Measurements from ENCODE around the gene MRPL34. TPM values are rescaled to one million over a fixed set of nuclear protein-coding genes. Genes with fewer than 3 reads are reported as not detected.

Gene MRPL34
- total and polyA plus RNA-seq, 7 donors: 105 to 558 (median 217) TPM

DNA sequence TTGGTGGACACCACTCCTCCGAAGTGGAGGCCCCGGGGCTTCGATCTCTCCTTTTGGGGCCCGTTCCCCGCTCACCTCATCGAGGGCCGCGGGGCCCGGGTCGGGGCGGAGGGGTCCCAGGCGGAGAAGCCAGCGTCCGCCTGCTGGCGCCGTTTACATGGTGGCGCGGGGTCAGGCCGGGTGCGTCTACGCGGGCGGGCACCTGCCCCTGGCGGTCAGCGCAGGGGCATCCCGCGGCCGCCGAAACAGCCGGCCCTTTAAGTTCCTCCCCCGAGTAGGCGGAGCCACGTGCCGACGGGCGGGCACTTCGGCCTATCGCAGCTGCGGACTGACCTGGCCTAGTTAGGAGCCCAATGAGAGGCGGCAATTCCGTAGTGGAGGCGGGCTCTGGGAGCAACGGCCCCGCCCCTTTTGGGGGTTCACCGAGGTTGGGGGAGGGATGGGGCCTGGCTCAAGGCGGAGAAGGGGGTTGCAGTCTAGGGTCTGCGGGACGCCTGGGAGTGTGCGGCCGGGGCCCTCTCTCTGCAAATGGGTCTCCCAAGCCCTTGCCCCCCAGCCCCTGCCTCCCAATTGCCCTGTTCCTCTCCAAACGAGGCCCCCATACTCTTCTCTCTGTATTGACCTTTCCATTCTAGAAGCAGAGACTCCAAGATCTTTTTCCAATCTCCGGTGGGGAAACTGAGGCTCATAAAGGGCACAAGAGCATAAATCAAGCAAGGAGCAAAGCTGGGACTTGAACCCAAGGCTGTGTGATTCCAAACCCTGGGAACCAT, 2.3 kb upstream of the MRPL34 start, which contains the start of gene ABHD8:
Gene ABHD8 (minus strand): TSS at position 259 of the 773 bp plus-strand sequence. CDS start 1,809 bp downstream, outside the sequence.
- DNase-seq: peak; percentile 97 to 99
- intact Hi-C loops (cut with DNase I): no loop called here
- peaks cover 32% of the 10 kb centered on the region for H3K4me1 ChIP-seq
- peak; percentile 84 to 88 (median 84) for ATAC-seq
- H3K27ac ChIP-seq: peak within 1 kb of the TSS; percentile 86
- no peaks in the 10 kb centered on the region for H3K27me3 ChIP-seq (ENCODE audit: insufficient read depth in 3 of 3, low read length in 2 of 3)
- H3K4me3 ChIP-seq: peak within 1 kb of the TSS; percentile 93
- H3K36me3 ChIP-seq (ENCODE audit: insufficient read depth in 1 of 2, low read depth in 1 of 2): peaks cover 0 to 8% of the 10 kb centered on the region in 2 donors
- TF ChIP-seq, protein P1, sequence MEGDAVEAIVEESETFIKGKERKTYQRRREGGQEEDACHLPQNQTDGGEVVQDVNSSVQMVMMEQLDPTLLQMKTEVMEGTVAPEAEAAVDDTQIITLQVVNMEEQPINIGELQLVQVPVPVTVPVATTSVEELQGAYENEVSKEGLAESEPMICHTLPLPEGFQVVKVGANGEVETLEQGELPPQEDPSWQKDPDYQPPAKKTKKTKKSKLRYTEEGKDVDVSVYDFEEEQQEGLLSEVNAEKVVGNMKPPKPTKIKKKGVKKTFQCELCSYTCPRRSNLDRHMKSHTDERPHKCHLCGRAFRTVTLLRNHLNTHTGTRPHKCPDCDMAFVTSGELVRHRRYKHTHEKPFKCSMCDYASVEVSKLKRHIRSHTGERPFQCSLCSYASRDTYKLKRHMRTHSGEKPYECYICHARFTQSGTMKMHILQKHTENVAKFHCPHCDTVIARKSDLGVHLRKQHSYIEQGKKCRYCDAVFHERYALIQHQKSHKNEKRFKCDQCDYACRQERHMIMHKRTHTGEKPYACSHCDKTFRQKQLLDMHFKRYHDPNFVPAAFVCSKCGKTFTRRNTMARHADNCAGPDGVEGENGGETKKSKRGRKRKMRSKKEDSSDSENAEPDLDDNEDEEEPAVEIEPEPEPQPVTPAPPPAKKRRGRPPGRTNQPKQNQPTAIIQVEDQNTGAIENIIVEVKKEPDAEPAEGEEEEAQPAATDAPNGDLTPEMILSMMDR (IDR thresholded peaks at IDR 0.05): peak; percentile 60
- H3K9me3 ChIP-seq: peaks cover 1% of the 10 kb centered on the region
- WGBS, 3 donors: 1 to 2% (median 1%) methylated on average over 49 to 52 of the region's 52 CpGs

DNA sequence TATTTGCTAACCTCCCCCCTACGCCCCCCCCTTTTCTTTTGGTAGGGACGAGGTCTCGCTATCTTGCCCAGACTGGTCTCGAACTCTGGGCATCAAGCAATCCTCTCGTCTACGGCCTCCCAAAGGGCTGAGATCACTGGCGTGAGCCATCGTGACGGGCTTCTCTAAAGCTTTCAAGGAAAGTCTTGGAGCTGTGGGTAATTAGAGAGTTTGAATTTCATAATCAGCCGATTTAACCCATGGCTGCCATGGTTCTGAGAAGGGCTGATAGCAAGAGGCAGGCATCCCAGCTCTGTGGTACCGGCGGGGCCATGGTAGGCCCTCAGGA, 1.8 kb upstream of the MRPL34 start:
- intact Hi-C loops (cut with DNase I): no loop called here
- no peaks in the 10 kb centered on the region for H3K9me3 ChIP-seq
- WGBS, 3 donors: 33 to 48% (median 48%) methylated on average over 12 of the region's 12 CpGs
- TF ChIP-seq, protein P1 (IDR thresholded peaks at IDR 0.05): no peak
- H3K36me3 ChIP-seq (ENCODE audit: insufficient read depth in 1 of 2, low read depth in 1 of 2): peaks cover 0 to 7% of the 10 kb centered on the region in 2 donors
- peak overlapping the region; percentile 93 for H3K4me3 ChIP-seq
- no peaks in the 10 kb centered on the region for H3K27me3 ChIP-seq (ENCODE audit: insufficient read depth in 3 of 3, low read length in 2 of 3)
- peaks cover 32% of the 10 kb centered on the region for H3K4me1 ChIP-seq
- ATAC-seq: peak in 1 of 4 donors; percentile 5
- H3K27ac ChIP-seq: peak overlapping the region; percentile 86
- no peak for DNase-seq

DNA sequence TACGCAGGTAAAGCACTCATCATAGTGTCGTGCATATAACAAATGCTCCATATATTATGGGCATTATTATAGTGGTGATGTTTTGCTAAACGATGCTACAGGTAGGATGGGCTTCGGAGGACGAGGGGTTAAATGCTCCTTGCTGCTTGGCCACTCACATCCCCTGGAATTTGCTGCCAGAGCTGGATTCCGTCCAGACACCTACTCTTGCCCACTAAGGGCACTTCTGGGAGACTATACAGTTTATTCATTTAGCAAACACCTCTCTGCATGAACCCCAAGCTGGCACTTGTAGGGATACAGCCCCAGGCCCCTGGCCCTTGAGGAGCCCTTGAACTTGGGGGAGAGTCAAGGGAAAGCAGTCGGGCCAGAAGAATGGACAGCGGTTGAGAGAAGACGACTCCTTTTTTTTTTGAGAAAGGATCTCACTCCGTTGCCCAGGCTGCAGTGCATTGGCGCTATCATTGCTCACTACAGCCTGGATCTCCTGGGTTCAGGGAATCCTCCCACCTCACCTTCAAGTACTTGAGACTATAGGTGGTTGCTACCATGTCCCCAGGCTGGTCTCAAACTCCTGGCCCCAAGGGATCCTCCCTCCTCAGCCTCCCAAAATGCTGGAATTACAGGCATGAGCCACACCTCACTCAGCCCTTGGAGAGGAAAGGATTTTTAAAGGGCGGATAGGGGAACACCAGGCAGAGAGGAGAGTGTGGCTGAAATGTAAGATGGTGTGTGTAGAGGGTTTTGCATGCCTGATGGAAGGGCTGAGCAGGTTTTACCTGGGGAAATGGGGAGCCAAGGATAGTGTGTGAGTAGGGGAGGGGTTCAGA, 1.1 kb upstream of the MRPL34 start:
- ATAC-seq: no peak
- TF ChIP-seq, protein P1 (IDR thresholded peaks at IDR 0.05): no peak
- H3K27me3 ChIP-seq (ENCODE audit: insufficient read depth in 3 of 3, low read length in 2 of 3): no peaks in the 10 kb centered on the region
- peak overlapping the region; percentile 88 for H3K27ac ChIP-seq
- 48 to 55% (median 52%) methylated on average over 12 of the region's 12 CpGs for WGBS, 3 donors
- DNase-seq: no peak
- H3K9me3 ChIP-seq: no peaks in the 10 kb centered on the region
- peaks cover 32% of the 10 kb centered on the region for H3K4me1 ChIP-seq
- intact Hi-C loops (cut with DNase I): no loop called here
- peaks cover 0 to 7% of the 10 kb centered on the region in 2 donors for H3K36me3 ChIP-seq (ENCODE audit: insufficient read depth in 1 of 2, low read depth in 1 of 2)
- H3K4me3 ChIP-seq: no peak overlapping the region

DNA sequence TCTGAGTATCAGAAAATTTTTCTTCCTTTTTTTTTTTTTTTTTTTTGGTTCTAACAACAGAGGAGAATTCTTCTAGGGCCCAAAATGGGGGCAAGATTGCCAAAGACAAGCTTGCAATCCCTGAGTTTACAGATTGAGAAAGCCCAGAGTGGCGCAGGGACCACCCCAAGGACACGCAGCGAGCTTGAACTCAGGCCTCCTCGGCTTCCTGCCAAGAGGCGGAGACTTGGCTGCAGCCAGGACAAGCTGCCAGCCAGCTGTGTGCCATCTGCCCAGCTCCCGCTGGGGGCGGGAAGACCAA, 506 bp upstream of the MRPL34 start:
- ATAC-seq (no peak), DNase-seq (no peak)
- Histone ChIP-seq H3K27ac (peak overlapping the region; percentile 88), H3K9me3 (no peaks in the 10 kb centered on the region), H3K4me1 (peaks cover 33% of the 10 kb centered on the region), H3K36me3 (ENCODE audit: insufficient read depth in 1 of 2, low read depth in 1 of 2) (peaks cover 0 to 7% of the 10 kb centered on the region in 2 donors), H3K4me3 (peak overlapping the region; percentile 79), H3K27me3 (ENCODE audit: insufficient read depth in 3 of 3, low read length in 2 of 3) (no peaks in the 10 kb centered on the region)
- intact Hi-C loops (cut with DNase I): no loop called here
- TF ChIP-seq, protein P1 (IDR thresholded peaks at IDR 0.05): no peak
- 1 to 2% (median 1%) methylated on average over 7 of the region's 7 CpGs for WGBS, 3 donors
